ENCODE measurements around the gene SHKBP1.

- TF ChIP-seq EZH2 (IDR thresholded peaks at IDR 0.05; ENCODE audit: borderline replicate concordance, low read depth, low read length, poor library complexity, severe bottlenecking) (no peak), CTCF (conservative IDR thresholded peaks at IDR 0.05; ENCODE audit: low read depth, low read length) (no peak)
Observed at GRCh38 chr19:40611900-40612698, 35.4 kb downstream of the SHKBP1 start.
